ENCODE results near the gene SORCS3. TPM values are rescaled to one million over a fixed set of nuclear protein-coding genes. Genes with fewer than 3 reads are reported as not detected.

SORCS3 gene
- total RNA-seq, 4 donors from 2014 or later = 0.12 to 0.32 (median 0.15) TPM; not detected in 1

DNA sequence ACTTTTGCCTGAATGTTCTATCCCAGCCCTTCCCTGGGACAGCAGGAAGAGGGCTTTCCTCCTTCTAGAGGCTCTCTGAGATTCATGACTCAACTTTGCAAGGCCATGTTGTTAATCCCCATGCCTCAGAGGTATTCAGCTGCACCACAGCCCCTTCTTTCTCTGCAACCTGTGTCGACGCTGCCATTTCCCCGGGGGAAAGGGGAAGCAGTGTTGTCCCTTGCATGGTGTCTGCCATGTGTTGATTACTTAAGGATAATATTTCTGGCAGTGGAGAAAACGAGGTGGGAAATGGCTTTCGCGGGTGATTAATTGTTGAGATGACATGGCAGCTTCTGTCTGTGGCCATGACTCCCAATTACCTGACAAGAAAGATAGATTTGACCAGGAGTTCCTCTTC is 133.1 kb downstream of the SORCS3 start:
- H3K4me3 ChIP-seq (ENCODE audit: low read depth, poor library complexity, severe bottlenecking) = no peak overlapping the region
- no peak for DNase-seq (ENCODE audit: low spot score in 2 of 2)
- WGBS, 2 donors = 58 to 69% methylated on average over 6 of the region's 6 CpGs
- intact Hi-C loops (cut with DNase I; ENCODE audit: low total_unique reads) = no loop called here
- TF ChIP-seq, protein P1, sequence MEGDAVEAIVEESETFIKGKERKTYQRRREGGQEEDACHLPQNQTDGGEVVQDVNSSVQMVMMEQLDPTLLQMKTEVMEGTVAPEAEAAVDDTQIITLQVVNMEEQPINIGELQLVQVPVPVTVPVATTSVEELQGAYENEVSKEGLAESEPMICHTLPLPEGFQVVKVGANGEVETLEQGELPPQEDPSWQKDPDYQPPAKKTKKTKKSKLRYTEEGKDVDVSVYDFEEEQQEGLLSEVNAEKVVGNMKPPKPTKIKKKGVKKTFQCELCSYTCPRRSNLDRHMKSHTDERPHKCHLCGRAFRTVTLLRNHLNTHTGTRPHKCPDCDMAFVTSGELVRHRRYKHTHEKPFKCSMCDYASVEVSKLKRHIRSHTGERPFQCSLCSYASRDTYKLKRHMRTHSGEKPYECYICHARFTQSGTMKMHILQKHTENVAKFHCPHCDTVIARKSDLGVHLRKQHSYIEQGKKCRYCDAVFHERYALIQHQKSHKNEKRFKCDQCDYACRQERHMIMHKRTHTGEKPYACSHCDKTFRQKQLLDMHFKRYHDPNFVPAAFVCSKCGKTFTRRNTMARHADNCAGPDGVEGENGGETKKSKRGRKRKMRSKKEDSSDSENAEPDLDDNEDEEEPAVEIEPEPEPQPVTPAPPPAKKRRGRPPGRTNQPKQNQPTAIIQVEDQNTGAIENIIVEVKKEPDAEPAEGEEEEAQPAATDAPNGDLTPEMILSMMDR (IDR thresholded peaks at IDR 0.05) = no peak
- TF ChIP-seq POLR2A (IDR thresholded peaks at IDR 0.05) = no peak

DNA sequence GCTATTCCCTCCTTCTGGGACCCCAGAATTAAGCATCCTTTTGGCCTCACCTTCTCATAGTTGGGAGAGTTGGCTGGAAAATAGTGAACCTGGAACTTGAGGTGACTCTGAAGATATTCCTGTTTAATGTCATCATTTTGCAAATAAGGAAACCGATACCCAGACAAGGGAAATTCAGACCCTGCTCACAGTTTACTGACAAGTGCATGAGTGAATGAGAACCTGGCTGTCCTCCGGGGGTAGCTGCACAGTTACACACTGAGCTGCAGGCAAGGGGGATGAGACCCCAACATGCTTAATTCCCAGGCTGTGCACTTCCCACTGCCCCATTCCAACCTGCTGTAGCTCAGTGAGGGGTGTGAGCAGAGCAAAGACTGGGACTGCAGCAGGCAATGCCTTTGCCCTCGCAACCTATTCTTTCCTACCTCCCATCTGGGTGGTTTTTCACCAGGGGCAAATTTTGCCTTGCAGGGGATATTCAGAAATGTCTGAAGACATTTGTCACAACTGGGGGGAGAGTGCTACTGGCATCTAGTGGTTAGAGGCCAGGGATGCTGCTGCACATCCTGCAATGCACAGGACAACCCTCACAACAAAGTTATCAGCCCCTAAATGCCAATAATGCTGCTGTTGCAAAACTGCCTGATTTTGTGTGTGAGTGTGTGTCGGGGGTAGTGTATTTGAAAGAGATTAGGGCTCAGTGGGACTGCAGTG is 136.2 kb downstream of the SORCS3 start:
- TF ChIP-seq POLR2A (IDR thresholded peaks at IDR 0.05) = no peak
- TF ChIP-seq, protein P1 (IDR thresholded peaks at IDR 0.05) = no peak
- intact Hi-C loops (cut with DNase I; ENCODE audit: low total_unique reads) = no loop called here
- DNase-seq (ENCODE audit: low spot score in 2 of 2) = no peak
- H3K4me3 ChIP-seq (ENCODE audit: low read depth, poor library complexity, severe bottlenecking) = no peak overlapping the region
- 75 to 81% methylated on average over 4 of the region's 4 CpGs for WGBS, 2 donors

DNA sequence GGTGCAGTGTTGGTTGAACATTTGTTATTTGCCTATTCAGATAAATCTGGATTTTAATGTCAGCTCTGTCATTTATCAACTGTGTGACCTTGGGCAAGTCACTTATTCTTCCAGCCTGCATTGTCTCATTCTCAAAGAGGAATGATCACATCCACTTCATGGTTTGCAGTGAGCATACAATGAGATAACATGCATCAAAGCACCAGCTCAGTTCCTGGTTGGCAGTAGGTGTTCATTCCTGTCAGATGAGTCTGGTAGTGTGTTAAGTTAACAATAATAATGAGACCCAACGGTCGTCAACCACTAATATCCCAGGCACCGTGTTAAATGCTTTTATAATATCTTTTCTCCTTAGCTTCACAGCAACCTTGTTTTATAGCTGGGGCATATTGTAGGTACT is 137.3 kb downstream of the SORCS3 start:
- H3K4me3 ChIP-seq (ENCODE audit: low read depth, poor library complexity, severe bottlenecking) = no peak overlapping the region
- TF ChIP-seq, protein P1 (IDR thresholded peaks at IDR 0.05) = no peak
- no peak for TF ChIP-seq POLR2A (IDR thresholded peaks at IDR 0.05)
- intact Hi-C loops (cut with DNase I; ENCODE audit: low total_unique reads) = no loop called here
- no peak for DNase-seq (ENCODE audit: low spot score in 2 of 2)
- 88 to 91% methylated on average over 3 of the region's 3 CpGs for WGBS, 2 donors

DNA sequence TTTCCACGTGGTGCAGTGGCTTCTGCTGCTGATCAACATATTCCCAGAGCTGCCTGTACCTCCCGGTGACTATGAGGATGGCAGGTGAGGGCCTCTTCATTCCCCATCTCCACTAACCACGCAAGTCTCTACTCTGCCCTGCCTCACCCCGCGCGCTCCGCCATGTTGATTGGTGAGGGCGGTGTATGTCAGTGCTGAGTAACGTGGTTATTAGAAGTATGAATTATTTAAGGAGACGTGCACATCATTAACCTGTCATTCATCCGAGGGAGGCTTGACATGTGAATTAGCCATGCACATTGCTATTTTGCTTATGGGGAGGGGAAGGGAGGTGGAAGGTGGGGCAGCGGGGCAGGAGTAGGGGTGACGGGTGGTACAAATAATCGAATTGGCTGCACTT is 138.6 kb downstream of the SORCS3 start:
- TF ChIP-seq, protein P1 (IDR thresholded peaks at IDR 0.05) = no peak
- TF ChIP-seq POLR2A (IDR thresholded peaks at IDR 0.05) = no peak
- no peak overlapping the region for H3K4me3 ChIP-seq (ENCODE audit: low read depth, poor library complexity, severe bottlenecking)
- intact Hi-C loops (cut with DNase I; ENCODE audit: low total_unique reads) = no loop called here
- 87% methylated on average over 14 of the region's 14 CpGs for WGBS, 2 donors
- DNase-seq (ENCODE audit: low spot score in 2 of 2) = no peak

DNA sequence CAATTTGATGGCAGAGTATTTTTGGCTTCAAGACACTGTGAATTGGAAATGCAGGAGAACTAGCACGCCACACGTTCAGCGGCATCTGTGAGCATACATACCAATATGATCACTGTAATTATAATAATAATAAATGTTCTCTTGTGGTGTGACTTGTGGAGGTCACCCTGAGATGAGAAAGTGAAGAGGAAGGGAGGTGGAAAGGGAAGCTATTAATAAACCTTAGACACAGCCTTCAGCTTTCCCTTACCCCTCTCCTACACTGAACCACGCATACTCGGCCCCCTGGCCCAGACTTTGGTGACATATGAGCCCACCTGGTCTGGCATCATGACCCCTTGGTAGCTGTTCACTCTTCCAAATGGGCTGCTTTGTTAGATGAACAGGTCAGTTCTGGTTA is 139.1 kb downstream of the SORCS3 start:
- TF ChIP-seq, protein P1 (IDR thresholded peaks at IDR 0.05) = no peak
- TF ChIP-seq POLR2A (IDR thresholded peaks at IDR 0.05) = no peak
- intact Hi-C loops (cut with DNase I; ENCODE audit: low total_unique reads) = no loop called here
- WGBS, 2 donors = 75 to 88% methylated on average over 5 of the region's 5 CpGs
- no peak for DNase-seq (ENCODE audit: low spot score in 2 of 2)
- no peak overlapping the region for H3K4me3 ChIP-seq (ENCODE audit: low read depth, poor library complexity, severe bottlenecking)

All from lower leg skin (tissue), 4 donors.